Limb (tissue), 2 donors: Measurements from ENCODE around the gene PCDH15.
A peak's percentile ranks its signal among the peaks of the same experiment; 100 is the strongest.
"Not testable (repeated sequence)": the region's sequence is repeated elsewhere in the genome, so short reads cannot be mapped to it uniquely, and the experiment has no call there.

ENCODE experiments used
- DNase-seq, 2 donors: peaks; one replicate each; pipeline ENCODE4 v3.0.0-alpha.2; 2016; ENCODE audit errors: extremely low spot score in 2 of 2

Gene PCDH15

DNA sequence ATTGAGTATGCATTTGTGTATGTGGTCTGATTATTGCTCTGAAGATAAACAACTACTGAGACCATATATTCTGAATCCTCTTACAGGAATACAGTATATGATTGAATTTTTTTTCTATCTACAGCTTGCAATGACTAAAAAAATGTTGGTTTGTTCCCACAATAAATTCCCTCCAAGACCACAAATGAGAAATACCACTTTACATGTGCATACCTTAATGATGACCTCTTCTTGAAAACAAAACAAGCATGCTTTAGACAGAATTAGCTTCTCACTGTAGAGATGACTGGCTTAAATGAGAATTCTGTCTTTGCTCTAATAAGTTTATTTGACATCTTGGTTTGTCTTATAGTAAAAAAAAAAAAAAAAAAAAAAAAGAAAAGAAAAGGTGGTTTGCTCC is 241.5 kb downstream of the PCDH15 start:
- DNase-seq, result no peak

DNA sequence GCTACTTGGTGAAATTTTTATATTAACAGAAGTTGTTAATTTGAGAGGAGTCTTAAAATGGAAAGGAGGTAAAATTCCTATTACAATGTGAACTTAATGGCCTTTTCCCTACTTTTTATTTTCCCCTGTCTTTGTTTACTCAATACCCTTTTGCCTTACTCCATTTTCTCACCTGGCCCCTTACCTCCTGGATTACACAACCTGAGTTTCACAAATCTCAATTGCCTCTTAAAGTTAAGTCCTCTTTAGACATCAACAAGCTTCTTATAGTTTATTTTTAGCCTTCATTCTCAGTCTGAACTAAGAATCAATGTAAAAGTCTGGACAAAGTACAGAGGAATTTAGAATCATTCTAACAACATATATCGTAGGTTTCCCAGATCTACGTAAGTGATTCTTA is 247.0 kb downstream of the PCDH15 start:
- no peak for DNase-seq

DNA sequence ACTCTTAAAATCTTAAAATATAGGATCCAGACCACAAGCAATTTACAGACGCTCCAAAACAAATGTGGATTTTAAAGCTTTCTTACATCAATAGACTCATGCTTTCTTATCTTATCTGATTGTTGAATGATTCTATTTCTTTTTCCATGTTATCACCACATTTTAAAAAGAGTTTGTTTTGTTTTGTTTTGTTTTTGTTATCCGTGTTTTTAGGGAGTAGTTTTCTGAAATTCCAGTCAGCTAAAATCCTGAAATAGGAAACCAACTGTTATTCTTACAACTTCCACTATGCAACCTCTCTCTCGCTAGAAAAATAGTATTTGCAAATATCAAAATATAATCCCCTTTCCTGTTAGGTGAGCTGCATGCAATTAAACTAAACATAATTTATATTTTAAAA is 251.0 kb downstream of the PCDH15 start:
- DNase-seq, result no peak

DNA sequence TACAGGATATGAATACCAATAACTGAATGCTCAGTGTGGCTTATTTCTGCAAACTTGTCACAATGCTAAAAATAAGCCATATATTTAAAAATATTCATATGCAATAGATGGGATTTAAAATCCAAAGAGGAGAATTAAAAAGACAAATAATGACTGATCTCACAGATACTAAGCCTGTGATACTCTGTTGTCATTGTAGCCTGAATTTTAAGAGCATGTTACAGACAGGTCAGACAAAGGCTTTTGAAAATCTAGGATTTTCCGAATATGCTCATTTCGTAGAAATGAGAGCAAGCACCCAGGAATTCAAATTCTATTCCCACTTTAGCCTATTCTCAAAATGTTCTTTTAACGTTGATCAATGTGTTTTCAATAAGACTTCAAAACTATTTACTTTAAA is 269.7 kb downstream of the PCDH15 start:
- DNase-seq, result no peak

DNA sequence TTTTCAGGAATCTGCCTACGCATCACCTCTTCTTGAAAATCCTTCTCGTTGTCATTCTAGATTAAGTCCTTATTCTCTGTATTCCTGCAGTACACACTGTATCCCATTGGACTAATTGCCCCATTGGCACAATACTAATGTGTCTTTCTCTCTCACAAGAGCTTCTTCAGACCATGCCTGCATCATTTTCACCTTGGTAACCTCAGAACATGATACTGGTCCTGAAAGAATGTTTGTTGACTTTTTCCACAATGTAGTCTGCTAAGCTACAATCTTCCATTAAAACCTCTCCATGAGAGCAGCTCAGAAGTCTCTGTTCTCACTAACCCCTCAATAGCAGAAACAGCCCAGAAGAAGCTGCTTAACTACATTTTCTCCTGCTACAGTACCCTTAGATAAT is 270.7 kb downstream of the PCDH15 start:
- no peak for DNase-seq

DNA sequence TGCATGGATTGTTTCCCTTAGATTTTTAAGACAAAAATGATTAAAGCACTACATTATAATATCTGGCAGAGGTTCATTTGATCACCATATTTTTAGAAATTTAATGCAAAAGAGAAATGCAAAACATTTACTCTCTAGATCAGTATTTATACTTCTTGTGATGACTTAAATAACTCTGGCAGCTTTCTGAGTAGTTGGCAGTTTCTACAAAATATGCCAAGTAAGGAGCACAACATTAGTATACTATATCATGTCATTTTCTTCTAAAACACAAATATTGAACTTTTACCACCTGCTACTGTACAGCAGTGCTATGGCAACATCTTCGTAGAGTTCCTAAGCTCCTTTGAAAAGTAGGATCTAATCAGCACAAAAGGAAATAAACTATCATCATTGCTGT is 275.2 kb downstream of the PCDH15 start:
- DNase-seq, result no peak

DNA sequence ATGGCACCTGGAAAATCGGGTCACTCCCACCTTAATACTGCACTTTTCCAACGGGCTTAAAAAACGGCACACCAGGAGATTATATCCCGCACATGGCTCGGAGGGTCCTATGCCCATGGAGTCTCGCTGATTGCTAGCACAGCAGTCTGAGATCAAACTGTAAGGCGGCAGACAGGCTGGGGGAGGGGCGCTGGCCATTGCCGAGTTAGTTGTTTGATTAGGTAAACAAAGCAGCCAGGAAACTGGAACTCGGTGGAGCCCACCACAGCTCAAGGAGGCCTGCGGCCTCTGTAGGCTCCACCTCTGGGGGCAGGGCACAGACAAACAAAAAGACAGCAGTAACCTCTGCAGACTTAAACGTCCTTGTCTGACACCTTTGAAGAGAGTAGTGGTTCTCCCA is 285.8 kb downstream of the PCDH15 start:
- not testable (repeated sequence) for DNase-seq

DNA sequence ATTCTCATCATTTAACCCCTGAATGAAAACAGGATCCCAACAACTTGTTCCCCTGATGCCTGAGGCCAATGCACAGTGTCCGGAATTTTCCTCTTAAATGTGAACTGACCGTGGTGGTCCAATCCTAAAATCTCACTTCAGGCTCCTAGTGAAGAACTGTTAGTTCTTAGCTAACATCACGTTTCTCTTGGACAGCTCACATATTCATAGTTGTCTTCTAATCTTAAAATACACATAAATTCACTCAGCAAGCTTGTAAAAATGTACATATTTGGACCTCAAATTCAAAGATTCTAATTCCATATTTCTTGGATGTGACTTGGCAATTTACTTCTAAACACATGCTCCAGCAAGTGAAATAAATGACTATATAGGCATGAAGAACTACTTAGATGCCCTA is 297.2 kb downstream of the PCDH15 start:
- DNase-seq, result no peak

DNA sequence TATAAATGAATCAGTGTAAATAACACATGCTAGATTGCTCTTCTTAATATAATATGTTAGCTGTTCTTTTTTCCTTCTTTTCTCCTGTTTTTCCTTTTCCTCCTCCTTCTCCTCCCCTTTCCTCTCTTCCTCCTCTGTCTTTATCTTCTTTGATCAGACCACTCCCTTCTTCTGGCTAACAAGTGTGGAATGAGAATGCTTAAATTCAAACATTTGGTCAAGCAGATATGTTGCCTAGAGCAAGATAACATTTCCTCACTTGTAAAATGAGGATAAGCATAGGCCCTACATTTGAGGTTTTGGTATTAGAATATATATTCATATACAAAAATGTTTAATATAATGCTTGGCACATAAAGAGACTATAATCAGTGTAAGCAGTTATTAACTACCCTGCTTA is 299.1 kb downstream of the PCDH15 start:
- no peak for DNase-seq

DNA sequence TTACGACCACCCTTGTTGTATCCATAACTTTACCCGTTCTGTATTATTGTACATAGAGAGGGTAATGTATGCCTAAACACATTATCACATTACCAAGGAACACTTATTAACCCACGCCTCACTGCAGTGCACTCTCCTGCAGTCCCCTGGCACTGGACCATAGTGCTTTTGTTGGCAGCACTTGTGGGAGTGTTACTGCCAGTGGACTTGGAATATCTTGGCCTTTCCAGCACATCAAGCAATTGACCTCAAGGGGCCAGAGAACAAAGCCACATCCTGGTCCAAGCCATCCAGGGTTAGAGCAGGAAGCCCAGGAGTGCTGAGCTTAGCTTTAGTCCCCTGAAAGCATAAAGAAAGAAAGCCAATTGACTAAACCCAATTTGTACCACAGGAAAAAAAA is 304.2 kb downstream of the PCDH15 start:
- DNase-seq, result no peak

DNA sequence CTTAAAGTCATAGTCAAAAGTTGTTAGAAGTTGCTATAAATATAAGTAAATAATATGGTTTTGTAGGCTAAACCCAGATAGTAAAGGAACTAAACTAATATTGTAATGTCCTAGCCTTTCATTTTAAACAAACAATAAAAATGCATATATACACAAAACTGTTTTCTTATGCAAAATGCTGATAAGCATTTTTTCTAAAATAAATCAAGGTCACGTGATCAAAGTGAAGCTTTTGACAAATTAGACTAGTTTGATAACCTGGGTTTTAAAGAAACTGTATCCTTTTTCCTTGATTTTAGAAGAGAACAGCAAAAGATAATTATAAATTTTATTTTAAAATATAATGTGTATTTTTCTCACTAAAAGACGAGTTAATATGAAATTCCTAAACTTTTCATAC is 313.3 kb downstream of the PCDH15 start:
- DNase-seq, result no peak

DNA sequence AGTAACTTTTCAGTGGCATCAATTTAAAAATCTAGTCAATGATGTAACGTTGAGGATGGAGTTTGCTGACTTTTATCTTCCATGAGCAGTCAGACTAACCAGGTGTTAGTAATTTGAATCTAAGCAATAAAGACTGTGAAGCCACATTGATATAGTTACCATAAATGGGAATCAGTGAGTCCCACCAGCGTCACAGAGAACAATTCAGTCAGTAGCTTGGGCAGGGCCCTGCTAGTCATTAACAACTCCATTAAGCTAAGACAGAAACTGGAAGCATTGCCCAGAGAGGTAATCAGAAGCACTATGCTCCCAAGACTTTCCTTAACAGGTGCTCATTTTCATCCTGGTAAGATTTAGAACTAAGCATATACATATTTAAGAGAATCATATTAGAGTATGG is 315.1 kb downstream of the PCDH15 start:
- DNase-seq, result no peak

DNA sequence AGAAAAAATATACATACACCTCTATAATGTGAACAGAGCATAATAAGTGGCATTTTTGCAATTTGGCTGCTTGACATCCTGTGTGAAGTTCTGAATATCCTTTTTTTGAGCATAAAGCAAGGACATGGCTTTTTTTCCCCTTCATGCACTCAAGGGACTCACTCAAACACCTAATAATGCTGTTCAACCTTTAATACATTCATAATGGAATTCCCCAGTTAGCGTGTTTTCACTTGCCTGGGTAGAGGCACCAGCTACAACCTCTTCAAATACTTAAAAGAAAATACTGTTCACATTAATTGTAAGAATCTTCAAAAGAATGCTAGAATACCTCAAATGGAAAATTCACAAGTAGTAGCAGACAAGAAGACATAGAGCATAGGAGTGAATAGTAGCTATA is 316.8 kb downstream of the PCDH15 start:
- DNase-seq, result no peak

DNA sequence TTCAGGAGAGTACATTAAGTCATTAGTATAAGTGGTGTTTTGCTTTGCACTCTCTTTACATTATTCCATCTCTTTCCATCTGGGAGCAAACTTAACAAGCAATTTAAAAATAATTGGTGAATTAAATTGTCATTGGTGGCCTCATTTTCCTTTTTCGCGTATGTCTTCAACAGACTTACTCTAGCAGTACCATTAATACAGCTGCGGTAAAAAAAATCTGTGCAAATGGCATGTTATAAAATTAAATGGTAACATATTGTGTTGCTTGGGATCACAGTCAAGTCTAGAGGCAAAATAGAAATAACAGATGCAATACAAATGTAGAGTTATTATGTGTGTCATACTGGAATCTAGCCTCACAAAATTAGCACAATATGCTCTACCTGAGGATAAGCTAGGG is 322.4 kb downstream of the PCDH15 start:
- peak in 1 of 2 donors; percentile 8 for DNase-seq

DNA sequence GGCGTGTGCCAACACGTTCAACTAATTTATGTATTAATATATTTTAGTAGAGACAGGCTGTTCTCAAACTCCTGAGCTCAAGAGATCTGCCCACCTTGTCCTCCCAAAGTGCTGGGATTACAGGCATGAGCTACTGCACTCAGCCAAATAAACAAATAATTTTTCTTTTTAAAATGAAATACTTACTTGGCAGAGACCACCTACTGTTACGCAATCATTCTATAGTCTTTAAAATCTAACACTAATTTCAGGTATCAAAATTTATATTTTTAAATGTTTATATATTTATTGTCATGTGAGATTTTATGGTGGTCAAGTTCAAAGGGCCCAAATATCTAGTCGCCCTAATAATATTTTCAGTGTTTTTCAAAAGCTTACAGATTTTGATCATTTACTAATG is 323.3 kb downstream of the PCDH15 start:
- no peak for DNase-seq

DNA sequence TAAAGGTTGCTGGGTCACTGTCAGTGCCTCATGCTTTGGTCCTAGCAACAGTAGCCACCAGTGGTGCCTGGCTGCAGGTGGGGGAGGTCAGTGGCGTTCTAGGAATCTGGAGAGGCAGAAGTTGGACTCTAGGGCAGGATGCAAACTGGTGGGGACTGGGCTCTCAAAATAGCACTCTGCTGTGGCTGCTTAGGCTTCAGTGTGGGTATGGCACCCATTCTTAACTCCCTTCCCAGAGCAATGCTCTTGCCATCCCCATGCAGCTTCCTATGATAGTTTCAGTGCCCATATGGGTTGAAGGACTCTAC is 330.8 kb downstream of the PCDH15 start:
- DNase-seq, result no peak

DNA sequence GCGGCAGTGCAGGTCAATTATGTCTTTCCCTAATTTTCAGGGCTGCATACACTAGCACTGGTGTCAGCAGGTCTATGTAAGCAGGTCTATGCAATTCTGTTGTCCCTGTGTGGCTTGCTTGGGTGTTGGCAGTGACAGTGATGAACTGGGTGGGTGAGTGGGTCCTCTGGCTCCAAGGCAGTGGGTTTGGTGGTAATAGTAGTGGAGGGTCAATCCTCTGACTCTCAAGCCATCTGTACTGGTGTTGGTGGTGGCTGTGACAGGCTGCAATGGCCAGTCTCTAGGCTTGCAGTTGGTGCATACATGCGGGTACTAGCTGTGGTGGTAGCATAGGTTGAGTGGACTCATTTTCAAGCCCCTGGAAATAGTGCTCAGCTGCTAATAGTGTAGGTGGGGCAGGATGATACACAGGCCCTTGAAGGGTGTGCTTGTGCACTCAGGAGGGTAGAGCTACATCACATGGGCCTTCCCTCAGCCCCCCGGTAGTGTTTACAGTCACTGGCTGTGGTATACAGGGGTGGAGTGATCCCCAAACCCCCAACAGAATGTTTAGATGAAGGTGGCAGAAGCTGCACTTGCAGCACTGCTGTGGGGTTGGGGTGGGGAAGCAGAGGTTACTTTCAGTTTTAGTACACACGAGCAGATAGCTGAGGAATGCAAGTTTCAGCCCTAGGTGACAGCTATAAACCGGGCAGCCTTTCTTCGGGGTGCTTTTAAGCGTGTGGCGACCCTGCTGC is 331.3 kb downstream of the PCDH15 start:
- no peak for DNase-seq

DNA sequence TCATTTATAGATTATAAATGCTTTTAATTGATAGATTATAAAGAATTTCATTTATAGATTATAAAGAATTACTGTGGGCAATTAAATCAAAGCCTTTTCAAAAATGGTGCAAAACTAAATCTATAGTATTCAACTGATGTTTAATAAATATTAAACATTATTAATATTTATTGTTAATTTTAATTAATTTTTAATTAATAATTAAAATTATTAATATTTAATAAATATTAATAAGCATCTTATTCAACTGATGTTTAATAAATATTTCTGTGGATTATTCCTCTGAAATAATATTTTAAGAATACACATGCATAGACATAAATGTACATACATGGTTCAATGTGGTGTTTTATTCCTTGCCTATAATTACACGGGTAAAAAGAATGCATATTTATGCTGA is 346.8 kb downstream of the PCDH15 start:
- DNase-seq, result no peak

DNA sequence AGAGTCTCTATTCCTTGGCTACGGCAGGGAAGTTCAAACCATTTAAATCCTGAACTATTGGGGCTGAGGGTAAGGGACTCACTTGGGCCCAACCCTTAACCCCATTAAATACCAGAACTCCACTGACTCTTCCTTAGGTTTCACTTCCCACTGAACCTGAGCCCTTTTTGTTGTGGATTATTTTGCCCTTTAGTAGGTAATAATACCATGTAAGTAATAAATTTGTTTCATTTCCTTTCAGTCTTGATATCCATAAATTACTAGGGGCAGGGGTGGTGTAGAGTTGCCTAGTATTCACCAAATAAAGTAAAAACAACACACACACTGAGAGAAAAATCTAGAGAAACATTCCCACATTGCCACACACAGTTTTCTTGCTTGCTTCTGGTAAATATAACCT is 352.0 kb downstream of the PCDH15 start:
- DNase-seq, result no peak

DNA sequence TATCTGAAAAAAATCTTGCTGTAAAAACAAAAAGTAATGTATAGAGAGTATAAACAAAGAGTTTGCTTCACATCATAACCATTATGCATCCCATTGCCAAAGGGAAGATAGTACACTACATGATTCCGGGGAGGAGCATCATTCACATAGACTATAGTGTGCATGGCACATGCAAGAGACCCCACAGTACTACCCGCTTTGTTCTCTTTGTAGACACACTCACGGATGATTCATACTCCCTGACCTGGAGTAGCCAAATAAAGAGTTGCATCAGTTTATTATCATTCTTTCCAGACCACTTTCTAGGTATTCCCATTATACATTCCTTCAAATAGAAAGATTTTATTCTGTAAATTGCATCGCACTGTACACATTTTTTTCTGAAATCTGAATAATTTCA is 356.9 kb downstream of the PCDH15 start:
- DNase-seq, result no peak

DNA sequence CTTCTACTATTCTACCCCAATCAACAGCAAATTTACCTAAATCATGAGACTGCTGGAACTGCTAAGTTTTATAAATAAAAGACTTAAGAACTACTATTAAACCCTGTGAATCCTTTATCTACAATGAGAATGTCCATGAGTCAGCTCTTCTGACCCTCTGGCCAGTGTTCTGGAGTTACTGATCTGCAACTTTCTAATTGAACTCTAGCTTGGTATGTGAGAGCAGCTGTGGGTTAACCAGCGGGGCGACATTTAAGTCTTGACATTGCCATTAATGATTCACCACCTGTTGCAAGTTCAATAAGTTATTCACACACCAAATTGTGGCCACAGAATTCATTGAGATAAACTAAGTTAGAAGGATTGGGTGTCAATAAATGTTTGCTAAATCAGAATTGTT is 359.8 kb downstream of the PCDH15 start:
- no peak for DNase-seq

DNA sequence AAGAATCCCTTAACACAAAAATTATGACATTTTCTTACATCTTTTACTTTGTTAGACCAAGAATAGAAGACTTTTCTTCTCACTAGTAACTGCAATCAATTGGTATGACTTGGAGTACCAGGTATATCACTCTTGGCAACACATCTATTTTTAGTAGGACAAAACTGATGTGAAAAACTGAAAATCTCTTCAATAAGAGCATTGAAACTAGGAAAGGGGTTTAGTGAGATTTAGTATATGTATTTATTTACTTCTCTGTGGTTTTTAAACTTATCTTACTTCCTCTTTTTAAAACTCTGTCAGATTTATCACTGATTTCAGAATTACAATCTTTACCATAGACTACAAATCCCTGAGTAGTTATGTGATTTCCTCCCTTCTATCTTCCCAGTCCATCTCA is 366.2 kb downstream of the PCDH15 start:
- DNase-seq, result no peak

DNA sequence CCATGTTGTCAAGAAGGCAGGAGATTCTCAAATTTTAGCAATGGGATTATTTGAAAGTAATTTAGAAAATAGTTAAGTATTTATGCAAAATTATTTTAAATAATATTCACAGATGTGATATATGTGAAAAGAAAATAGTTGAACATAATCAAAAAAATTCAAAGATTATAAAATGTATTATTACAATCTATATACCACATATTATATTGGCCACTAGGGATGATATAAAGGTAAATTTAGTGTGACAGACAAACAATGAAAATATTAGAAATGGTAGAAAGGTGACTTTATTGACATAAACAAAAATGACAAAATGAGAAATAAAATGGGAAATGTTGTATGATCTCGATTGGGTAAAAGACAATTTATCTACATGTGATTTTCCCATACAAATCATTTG is 385.5 kb downstream of the PCDH15 start:
- DNase-seq, result no peak

DNA sequence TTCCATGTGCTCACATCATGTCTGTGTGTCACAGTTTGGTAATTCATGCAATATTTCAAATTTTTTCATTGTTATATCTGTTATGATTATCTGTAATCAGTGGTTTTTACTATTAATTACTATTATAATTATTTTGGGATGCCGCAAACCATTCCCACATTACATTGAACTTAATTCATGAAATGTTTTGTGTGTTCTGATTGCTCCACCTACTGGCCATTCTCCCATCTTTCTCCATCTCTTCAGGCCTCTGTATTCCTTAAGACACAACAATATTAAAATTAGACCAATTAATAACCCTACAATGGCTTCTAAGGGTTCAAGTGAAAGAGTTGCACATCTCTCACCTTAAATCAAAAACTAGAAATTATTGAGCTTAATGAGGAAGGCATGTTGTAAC is 398.5 kb downstream of the PCDH15 start:
- peak in 1 of 2 donors; percentile 11 for DNase-seq
